GM12892 (cell line): ENCODE measurements around the gene PPP1R18.

Source experiments
- POLR2A ChIP-seq: IDR thresholded peaks from 2 replicates; pipeline ENCODE4 v1.6.1; 2011; ENCODE audit warnings: low read depth, low read length, control low read depth
- POLR2AphosphoS5 ChIP-seq: IDR thresholded peaks from 2 replicates; pipeline ENCODE4 v1.6.1; 2011; ENCODE audit warnings: low read depth, low read length, control low read depth

GRCh38 chr6:30682143-30683117, 4.0 kb downstream of the PPP1R18 start:
- TF ChIP-seq POLR2AphosphoS5 (peak; percentile 75), POLR2A (peak; percentile 68)
